Skin epidermis (tissue), 12 donors: ENCODE results near the gene MED4.

ENCODE experiments used
- H3K27ac ChIP-seq, 21 experiments: fragments of 200-600 bp; sonication (generic) in 11 of 21; one replicate each; pipeline ENCODE4 v1.5.0; 2020; ENCODE audit warnings: mild to moderate bottlenecking in 3 of 21, inconsistent platforms in 2 of 21, moderate library complexity in 2 of 21
- H3K4me3 ChIP-seq, 7 experiments: fragments of 200-600 bp; sonication (generic) in 2 of 7; one replicate each; pipeline ENCODE4 v1.5.0; 2020; ENCODE audit warnings: inconsistent platforms in 2 of 7, mild to moderate bottlenecking in 2 of 7, moderate library complexity in 1 of 7

MED4 gene

DNA sequence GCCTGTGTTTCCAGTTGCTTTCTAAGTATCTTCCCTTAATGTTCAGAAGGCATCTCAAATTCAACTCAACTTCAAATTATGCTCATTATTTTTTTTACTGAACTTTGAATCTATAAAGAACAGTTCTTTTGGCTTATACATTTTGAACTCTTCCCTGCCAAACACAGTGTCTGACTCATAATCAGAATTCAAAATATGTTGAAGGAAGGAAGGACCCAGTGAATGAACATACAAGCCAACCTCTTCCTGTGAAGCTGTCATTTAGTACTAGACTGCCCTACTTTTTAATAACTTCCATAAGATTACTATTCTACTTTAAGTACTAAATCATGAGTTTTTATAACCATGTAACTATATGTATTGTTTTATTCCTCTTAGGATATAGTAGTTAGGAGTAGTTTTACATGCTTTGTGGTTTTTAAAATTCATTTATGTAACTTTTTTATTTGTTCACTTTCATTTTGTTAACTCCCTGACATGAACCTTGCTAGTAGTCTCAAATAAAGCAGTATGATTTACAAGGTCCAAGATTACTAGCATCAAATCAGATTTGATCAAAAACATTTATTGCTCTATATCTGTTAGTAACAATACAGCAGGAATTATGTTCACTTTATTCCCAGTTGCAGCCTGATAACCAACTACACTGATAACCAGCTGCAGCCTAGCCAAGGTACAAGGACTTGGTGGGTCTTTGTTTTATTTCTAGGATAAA is 51.0 kb downstream of the MED4 start:
- peak overlapping the region in 6 of 21 experiments; percentile 11 to 50 (median 41) for H3K27ac ChIP-seq
- H3K4me3 ChIP-seq: no peak overlapping the region

DNA sequence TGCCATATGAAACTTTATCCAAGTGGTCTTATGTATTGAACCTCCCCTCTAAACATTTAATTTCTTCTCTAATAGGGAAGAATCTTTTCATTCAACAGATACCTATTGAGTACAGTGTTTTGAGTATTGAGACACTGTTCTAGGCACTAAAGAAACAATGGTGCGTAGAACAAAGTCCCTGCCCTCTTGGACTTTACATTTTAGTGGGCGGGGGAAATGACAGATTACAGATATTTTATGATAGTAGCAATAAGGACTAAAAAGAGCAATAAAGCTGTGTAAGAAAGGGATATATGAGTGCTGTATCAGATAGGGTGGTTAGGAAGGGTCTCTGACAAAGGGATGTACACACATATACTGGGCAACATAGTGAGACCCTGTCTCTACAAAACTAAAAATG is 52.0 kb downstream of the MED4 start:
- peak overlapping the region in 2 of 21 experiments; percentile 2 to 11 for H3K27ac ChIP-seq
- H3K4me3 ChIP-seq: no peak overlapping the region

DNA sequence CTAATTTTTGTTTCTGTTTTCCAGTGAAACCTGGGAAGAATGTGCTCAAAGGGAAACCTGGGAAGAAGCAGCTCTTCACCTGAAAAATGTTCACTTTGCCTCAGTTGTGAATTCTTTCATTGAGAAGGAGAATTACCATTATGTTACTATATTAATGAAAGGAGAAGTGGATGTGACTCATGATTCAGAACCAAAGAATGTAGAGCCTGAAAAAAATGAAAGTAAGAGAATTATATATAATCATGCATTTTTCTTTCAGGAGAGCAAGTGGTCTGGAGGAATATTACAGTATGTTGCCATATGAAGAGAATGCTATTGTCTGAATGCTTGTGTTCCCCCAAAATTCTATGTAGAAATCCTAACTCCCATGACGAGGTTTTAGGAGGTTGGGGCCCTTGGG is 54.0 kb downstream of the MED4 start:
- Histone ChIP-seq H3K4me3 (no peak overlapping the region), H3K27ac (no peak overlapping the region)

DNA sequence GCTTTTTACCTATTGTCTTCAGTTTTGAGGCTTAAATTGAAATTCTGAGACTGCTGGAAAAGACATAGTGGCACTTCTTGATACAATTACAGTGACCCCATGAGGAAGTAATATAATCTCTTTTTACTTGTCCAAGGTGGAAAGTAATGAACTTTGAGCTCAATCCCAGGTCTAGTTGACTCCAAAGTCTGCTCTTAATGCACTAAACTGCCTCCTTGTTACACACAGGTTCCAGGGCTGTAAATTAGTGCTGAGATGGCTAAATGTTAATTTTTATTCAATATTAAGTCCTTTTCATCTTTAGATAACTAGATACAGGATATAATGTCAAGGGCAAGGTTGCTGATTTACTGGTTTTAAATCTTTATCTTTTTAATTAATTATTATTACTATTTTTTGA is 54.9 kb downstream of the MED4 start:
- no peak overlapping the region for H3K27ac ChIP-seq
- H3K4me3 ChIP-seq: no peak overlapping the region

DNA sequence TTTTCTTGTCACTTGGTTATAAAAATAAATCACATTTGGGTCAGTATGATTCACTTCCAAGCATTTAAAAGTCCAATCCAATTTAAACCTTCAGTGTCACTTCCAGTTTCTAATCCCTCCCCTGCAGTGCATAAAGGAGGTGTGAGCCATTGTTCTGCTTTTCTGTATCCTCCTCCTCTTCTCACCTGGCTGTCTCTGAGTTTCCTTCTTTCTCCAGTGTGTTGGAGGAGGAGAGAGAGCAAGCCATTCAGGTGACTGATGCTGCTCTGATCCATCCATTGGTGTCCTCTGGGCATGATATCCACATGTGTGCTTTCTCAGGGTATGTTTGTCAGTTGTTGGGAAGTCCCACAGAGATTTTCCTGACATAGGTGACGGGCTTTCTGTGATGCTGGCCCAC is 56.1 kb downstream of the MED4 start:
- H3K27ac ChIP-seq: peak overlapping the region in 9 of 21 experiments; percentile 88 to 99 (median 97)
- H3K4me3 ChIP-seq: peak overlapping the region in 1 of 7 experiments; percentile 58

DNA sequence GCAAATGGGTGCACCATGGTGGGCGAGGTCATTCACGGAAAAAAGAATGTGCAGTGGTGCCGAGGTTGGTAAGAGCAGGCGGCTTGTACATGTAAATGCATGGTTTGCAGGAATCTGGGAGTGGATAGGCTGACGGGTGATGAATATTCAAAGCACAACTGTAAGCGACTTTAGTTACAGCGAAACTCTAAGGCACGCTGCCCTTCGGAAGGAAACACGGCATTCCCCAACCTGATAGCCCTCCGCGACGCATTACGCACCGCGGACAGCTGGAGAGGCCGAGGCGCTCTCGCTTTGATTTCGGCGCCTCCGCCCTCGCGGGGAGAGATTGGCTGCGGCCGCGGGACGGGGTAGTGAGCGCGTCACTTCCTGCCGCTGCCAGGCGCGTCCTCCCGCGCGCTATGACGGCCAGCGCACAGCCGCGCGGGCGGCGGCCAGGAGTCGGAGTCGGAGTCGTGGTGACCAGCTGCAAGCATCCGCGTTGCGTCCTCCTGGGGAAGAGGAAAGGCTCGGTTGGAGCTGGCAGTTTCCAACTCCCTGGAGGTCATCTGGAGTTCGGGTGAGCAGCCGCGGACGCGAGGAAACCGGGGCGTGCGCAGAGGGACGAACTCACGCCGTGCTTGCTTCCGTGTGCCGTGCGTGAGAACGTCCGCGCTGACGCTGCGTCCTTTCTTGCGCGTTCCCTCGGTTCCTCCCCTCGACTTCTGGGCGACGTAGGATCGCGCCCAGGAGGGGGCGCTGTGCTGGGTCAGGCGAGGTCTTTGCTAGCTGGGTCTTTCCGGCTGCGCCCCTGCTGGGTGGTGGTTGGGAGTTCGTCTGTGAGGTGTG is 57.3 kb downstream of the MED4 start, which contains the start of gene NUDT15:
NUDT15 (plus strand) TSS at position 381 of the 828 bp plus-strand sequence; CDS start at position 402, 21 bp downstream.
- Histone ChIP-seq H3K4me3 (peak within 1 kb of the TSS; percentile 42 to 73 (median 58)), H3K27ac (peak within 1 kb of the TSS; percentile 77 to 99 (median 96))

DNA sequence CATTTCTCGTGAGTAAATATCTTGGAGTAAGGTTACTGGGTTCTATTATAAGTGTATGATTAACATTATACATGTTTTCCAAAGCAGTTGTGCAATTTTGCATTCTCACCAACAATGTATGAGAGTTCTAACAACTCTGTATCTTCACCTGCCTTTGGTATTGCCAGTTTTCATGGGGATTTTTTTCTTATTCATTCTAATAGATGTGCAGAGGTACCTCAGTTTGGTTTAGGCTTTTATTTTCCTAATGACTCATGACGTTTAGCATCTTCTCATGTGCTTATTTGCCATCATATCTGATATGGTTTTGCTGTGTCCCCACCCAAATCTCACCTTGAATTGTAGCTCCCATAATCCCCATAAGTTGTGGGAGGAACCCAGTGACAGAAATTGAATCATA is 65.0 kb downstream of the MED4 start:
- no peak overlapping the region for H3K27ac ChIP-seq
- no peak overlapping the region for H3K4me3 ChIP-seq

DNA sequence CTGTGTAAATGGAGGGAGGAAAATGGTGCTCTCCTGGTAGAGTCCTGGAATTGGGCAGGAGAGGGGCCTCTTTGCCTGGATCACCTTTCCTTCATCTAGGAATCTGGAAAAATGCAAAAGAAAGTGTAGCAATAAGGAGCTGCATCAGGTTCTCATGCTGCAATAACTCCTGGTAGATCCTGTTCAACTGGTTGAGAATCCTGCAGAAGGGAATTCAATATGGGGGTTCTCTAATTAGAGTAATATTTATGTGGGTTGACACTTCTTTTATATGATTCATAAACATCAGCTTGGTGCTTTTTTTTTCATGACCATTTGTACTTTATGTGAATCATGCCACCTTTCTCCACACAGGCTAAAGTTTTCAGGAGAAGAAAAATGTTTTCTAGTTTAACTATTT is 66.8 kb downstream of the MED4 start:
- H3K4me3 ChIP-seq: no peak overlapping the region
- peak overlapping the region in 3 of 21 experiments; percentile 23 to 38 (median 24) for H3K27ac ChIP-seq
